Keratinocyte (primary cell): ENCODE results near the gene SAFB2.

ENCODE experiments used
- EZH2 ChIP-seq: IDR thresholded peaks from one replicate; pipeline ENCODE4 v1.6.1; 2012; ENCODE audit warnings: inconsistent platforms, mild to moderate bottlenecking, low read length, moderate library complexity
- TF ChIP-seq, protein P1 (sequence below), 3 experiments: IDR thresholded peaks in 1 of 3; conservative IDR thresholded peaks in 1 of 3; optimal IDR thresholded peaks in 1 of 3; 2 replicates in 2 of 3; 3 replicates in 1 of 3; pipeline versions ENCODE3 to v1.5.1; 2011; ENCODE audit warnings: low read length in 3 of 3, mild to moderate bottlenecking in 3 of 3, moderate library complexity in 2 of 3, control low read depth in 1 of 3, inconsistent platforms in 1 of 3; ENCODE audit not compliant: insufficient read depth in 2 of 3; ENCODE audit errors: extremely low read depth in 1 of 3

- TF ChIP-seq, protein P1, sequence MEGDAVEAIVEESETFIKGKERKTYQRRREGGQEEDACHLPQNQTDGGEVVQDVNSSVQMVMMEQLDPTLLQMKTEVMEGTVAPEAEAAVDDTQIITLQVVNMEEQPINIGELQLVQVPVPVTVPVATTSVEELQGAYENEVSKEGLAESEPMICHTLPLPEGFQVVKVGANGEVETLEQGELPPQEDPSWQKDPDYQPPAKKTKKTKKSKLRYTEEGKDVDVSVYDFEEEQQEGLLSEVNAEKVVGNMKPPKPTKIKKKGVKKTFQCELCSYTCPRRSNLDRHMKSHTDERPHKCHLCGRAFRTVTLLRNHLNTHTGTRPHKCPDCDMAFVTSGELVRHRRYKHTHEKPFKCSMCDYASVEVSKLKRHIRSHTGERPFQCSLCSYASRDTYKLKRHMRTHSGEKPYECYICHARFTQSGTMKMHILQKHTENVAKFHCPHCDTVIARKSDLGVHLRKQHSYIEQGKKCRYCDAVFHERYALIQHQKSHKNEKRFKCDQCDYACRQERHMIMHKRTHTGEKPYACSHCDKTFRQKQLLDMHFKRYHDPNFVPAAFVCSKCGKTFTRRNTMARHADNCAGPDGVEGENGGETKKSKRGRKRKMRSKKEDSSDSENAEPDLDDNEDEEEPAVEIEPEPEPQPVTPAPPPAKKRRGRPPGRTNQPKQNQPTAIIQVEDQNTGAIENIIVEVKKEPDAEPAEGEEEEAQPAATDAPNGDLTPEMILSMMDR (optimal IDR thresholded peaks at IDR 0.05 in 1 of 3, IDR thresholded peaks at IDR 0.05 in 1 of 3, conservative IDR thresholded peaks at IDR 0.05 in 1 of 3; ENCODE audit: extremely low read depth in 1 of 3, insufficient read depth in 2 of 3, low read length in 3 of 3) = no peak
- no peak for TF ChIP-seq EZH2
Observed at GRCh38 chr19:5619946-5620345, 2.6 kb downstream of the SAFB2 start.
